ENCODE results near the gene EFR3B. TPM values are rescaled to one million over a fixed set of nuclear protein-coding genes. Genes with fewer than 3 reads are reported as not detected.

The EFR3B gene
- total and polyA plus RNA-seq, 4 donors, result 0.68 to 6.1 (median 3.6) TPM

DNA sequence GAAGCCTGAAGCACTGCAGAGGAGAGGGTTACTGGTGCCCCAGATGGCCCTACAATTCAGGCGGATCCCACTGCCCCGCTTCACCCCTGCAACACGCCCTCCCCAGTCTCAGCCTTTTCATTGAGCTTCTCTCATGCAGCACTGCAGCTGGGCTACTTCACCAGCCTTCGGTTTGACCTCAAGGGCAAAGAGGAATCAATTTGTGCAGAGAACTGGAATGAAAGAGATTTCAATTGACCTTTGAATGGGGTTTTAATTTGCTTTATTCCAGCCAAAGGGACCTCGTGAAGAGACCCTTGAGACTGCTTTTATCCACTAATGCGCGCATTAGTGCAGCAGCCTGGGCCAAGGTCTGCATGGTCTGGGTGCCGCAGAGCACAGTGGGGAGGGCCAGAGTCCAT lies 135.3 kb downstream of the EFR3B start:
- H3K9me3 ChIP-seq (ENCODE audit: control insufficient read depth in 4 of 4, insufficient read depth in 3 of 4, low read length in 3 of 4), result no peaks in the 10 kb centered on the region
- no peak overlapping the region for H3K27ac ChIP-seq (ENCODE audit: low read depth in 1 of 2, low read length in 1 of 2)
- no peaks in the 10 kb centered on the region for H3K4me1 ChIP-seq (ENCODE audit: control insufficient read depth in 5 of 5, insufficient read depth in 5 of 5, low read length in 5 of 5)
- peaks cover 0 to 6% (median 0%) of the 10 kb centered on the region in 3 donors for H3K27me3 ChIP-seq (ENCODE audit: control insufficient read depth in 3 of 3, insufficient read depth in 3 of 3, low read length in 2 of 3)
- no peaks in the 10 kb centered on the region for H3K36me3 ChIP-seq (ENCODE audit: control insufficient read depth in 4 of 4, insufficient read depth in 4 of 4, low read length in 4 of 4)
- no peak overlapping the region for H3K9ac ChIP-seq (ENCODE audit: insufficient read depth in 1 of 2, low read length in 2 of 2)
- ATAC-seq (ENCODE audit: insufficient read depth, low FRiP score) (no peak), DNase-seq (peak in 1 of 3 donors; percentile 23)
- no peak overlapping the region for H3K4me3 ChIP-seq
- WGBS, 2 donors, result 83 to 87% methylated on average over 8 of the region's 8 CpGs
- TF ChIP-seq, protein P1, sequence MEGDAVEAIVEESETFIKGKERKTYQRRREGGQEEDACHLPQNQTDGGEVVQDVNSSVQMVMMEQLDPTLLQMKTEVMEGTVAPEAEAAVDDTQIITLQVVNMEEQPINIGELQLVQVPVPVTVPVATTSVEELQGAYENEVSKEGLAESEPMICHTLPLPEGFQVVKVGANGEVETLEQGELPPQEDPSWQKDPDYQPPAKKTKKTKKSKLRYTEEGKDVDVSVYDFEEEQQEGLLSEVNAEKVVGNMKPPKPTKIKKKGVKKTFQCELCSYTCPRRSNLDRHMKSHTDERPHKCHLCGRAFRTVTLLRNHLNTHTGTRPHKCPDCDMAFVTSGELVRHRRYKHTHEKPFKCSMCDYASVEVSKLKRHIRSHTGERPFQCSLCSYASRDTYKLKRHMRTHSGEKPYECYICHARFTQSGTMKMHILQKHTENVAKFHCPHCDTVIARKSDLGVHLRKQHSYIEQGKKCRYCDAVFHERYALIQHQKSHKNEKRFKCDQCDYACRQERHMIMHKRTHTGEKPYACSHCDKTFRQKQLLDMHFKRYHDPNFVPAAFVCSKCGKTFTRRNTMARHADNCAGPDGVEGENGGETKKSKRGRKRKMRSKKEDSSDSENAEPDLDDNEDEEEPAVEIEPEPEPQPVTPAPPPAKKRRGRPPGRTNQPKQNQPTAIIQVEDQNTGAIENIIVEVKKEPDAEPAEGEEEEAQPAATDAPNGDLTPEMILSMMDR (IDR thresholded peaks at IDR 0.05; ENCODE audit: control extremely low read depth, extremely low read depth), result no peak

- Histone ChIP-seq H3K4me3 (no peak overlapping the region), H3K4me1 (ENCODE audit: control insufficient read depth in 5 of 5, insufficient read depth in 5 of 5, low read length in 5 of 5) (no peaks in the 10 kb centered on the region), H3K9me3 (ENCODE audit: control insufficient read depth in 4 of 4, insufficient read depth in 3 of 4, low read length in 3 of 4) (no peaks in the 10 kb centered on the region), H3K9ac (ENCODE audit: insufficient read depth in 1 of 2, low read length in 2 of 2) (no peak overlapping the region), H3K27ac (ENCODE audit: low read depth in 1 of 2, low read length in 1 of 2) (no peak overlapping the region), H3K36me3 (ENCODE audit: control insufficient read depth in 4 of 4, insufficient read depth in 4 of 4, low read length in 4 of 4) (no peaks in the 10 kb centered on the region), H3K27me3 (ENCODE audit: control insufficient read depth in 3 of 3, insufficient read depth in 3 of 3, low read length in 2 of 3) (peaks cover 0 to 6% (median 0%) of the 10 kb centered on the region in 3 donors)
- DNase-seq, result no peak
- 86 to 89% methylated on average over 10 of the region's 10 CpGs for WGBS, 2 donors
- no peak for ATAC-seq (ENCODE audit: insufficient read depth, low FRiP score)
- TF ChIP-seq, protein P1 (IDR thresholded peaks at IDR 0.05; ENCODE audit: control extremely low read depth, extremely low read depth), result no peak
Observed at GRCh38 chr2:25178976-25179375, 137.1 kb downstream of the EFR3B start.

GRCh38 chr2:25184254-25184653 lies 142.4 kb downstream of the EFR3B start:
- H3K4me3 ChIP-seq, result no peak overlapping the region
- DNase-seq (peak in 1 of 3 donors; percentile 50), ATAC-seq (ENCODE audit: insufficient read depth, low FRiP score) (no peak)
- H3K4me1 ChIP-seq (ENCODE audit: control insufficient read depth in 5 of 5, insufficient read depth in 5 of 5, low read length in 5 of 5), result peaks cover 0 to 2% (median 0%) of the 10 kb centered on the region in 5 donors
- peaks cover 0 to under 1% (median 0%) of the 10 kb centered on the region in 3 donors for H3K27me3 ChIP-seq (ENCODE audit: control insufficient read depth in 3 of 3, insufficient read depth in 3 of 3, low read length in 2 of 3)
- no peaks in the 10 kb centered on the region for H3K36me3 ChIP-seq (ENCODE audit: control insufficient read depth in 4 of 4, insufficient read depth in 4 of 4, low read length in 4 of 4)
- TF ChIP-seq, protein P1 (IDR thresholded peaks at IDR 0.05; ENCODE audit: control extremely low read depth, extremely low read depth), result no peak
- H3K9me3 ChIP-seq (ENCODE audit: control insufficient read depth in 4 of 4, insufficient read depth in 3 of 4, low read length in 3 of 4), result no peaks in the 10 kb centered on the region
- H3K9ac ChIP-seq (ENCODE audit: insufficient read depth in 1 of 2, low read length in 2 of 2), result no peak overlapping the region
- WGBS, 2 donors, result 62 to 74% methylated on average over 5 of the region's 5 CpGs
- no peak overlapping the region for H3K27ac ChIP-seq (ENCODE audit: low read depth in 1 of 2, low read length in 1 of 2)
